ENCODE data around the gene BCAR3.

Gene BCAR3

DNA sequence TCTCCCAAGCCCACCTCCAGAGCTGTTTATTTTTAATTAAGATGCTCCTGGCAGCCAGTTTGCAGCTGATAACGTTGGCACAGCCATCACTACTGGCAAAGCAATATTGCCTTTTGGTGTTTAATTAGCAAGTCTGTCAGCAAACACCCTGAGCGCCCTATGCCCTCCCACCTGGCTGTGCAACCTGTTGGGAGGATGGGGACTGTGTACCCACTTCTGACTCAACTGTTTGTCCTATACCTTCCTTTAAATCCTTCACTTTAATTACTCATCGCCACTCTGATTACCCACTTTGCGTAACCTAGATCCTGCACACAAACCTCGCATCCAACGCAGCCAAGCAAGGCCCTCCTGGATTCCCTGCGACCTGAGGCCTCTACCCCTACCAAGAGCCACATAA lies 67.1 kb downstream of the BCAR3 start:
- FAIRE-seq: no peak

DNA sequence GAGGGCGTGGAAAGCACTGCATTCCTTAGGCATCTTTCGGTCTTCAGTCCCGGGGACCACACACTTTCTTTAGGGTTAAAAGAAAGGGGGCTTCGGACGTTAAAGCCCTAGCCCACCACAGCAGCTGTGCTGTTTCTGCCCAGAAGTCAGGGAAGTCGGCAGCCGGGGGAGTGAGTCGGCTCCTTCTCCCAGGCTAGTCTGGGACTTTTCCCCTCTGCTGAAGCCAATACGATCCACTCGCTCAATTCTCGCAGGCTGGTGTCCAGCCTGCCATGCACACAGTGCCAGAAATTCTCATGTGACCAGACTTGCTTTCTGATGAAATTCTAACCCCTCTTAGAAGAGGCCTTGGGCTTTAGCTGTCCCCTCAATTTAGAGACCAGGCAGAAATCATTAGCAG lies 67.7 kb downstream of the BCAR3 start:
- no peak for FAIRE-seq

- FAIRE-seq: no peak
These were observed 69.1 kb downstream of the BCAR3 start for GRCh38 chr1:93612510-93612909.

DNA sequence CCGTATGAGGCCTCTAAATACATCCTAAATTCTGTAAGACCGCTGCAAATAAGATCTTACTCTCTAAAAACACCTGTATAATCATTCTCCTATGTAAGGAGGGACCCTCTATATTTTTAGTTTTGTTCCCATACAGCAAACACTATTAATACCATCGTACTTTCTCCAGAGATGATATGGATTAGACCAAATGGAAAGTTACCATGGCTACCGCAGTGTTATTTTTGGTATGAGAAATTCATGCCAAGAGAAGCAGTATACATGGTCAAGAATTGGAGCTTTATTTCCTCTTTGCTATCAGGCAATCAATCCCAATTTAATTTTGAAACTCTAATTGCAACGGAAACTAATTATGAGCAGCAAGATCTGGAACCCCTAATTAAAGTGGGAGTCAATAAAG lies 70.0 kb downstream of the BCAR3 start:
- FAIRE-seq: no peak

GRCh38 chr1:93609536-93609935 lies 72.1 kb downstream of the BCAR3 start:
- no peak for FAIRE-seq

DNA sequence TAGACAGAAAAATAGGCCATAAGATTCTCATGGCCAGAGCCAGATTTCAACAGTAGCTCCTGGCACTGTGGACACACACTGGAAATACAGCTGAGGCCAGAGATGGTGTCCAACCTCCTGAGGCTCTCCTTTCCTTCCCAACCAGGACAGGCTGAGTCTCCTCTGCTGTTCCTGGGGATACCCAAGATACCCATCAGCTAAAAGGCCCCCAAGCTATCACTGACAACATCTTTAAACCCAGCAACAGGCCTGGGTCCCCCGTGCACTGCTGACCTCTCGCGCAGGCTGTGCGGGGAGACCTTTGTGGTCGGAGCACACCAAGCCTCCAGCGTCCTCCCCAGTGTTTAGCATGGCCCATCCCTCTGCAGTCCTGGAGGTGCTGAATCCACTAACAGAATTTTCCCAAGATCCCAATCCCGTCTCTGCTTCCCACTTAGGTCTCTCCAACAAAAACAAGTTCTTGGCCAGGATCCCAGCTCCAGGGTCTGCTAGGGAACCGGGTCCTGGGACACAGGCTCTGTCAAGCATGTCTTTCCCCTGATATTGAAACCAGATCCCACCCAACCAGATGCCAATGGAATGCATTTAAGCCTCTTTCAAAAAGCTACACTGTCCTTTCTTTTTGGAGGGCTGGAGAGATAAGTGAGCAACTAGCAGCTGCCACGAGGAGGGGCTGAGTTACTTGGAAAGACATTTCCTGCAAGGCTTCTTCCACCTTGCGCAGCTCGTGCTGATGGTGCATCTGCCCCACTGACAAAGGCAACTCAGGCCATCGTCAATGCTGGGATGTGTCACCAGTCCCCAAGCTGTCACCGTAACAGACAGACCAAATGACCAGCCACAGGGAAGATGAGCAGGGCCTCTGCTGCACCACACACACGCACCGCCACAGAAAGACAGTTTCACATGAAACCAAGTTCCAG lies 73.2 kb downstream of the BCAR3 start:
- FAIRE-seq: no peak

- no peak for FAIRE-seq
These were observed 73.8 kb downstream of the BCAR3 start for GRCh38 chr1:93607814-93608186.

DNA sequence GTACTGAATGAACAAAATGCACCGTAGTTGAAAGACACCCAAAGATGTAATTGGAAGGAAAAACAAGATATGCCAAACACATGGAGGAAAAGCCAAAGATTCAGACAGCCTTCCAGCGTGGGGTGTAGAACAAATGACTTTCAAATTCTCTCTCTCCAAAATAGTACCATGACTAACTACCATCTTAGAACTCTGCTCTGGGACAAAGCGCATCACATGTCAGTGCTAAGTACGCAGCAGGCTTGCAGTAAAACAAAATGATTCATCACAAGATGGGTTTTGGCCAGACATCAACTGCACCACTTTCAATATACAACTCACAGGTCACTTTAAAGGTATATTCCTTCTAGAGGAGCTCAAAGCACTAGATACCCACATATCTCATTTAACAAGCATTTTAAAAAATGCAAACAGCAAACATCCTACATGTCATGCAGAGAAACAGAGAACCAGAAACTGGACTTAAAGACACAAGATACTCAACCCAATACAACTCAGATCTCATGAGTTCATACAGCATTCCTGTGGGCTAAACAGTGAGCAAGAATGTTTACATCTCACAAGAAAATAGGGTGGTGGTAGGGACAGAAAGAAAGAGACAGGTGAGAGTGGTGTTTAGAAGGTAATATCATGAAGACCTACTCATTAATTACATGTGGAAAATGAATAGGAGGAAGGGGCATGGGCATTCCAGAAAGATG lies 75.7 kb downstream of the BCAR3 start:
- no peak for FAIRE-seq

GRCh38 chr1:93605026-93605568 lies 76.5 kb downstream of the BCAR3 start:
- FAIRE-seq: no peak

DNA sequence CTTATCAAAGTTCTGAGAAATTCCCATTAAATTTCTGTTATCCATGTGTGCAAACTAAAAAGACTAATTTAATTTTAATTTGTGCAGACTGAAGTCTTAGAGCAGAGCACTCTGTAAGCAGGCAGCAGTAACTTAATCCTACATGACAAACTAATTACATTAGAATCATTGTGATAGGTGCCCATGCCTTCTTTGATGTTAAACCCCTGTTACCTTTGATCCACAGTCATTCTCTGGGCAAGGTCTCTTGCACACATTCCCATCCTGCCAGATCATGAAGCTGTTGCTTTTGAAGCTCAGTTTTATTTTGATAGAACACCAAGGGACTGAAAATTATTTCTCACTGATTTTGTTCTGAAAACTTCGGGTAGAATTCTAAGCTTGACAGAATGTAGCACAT lies 77.2 kb downstream of the BCAR3 start:
- FAIRE-seq: no peak

DNA sequence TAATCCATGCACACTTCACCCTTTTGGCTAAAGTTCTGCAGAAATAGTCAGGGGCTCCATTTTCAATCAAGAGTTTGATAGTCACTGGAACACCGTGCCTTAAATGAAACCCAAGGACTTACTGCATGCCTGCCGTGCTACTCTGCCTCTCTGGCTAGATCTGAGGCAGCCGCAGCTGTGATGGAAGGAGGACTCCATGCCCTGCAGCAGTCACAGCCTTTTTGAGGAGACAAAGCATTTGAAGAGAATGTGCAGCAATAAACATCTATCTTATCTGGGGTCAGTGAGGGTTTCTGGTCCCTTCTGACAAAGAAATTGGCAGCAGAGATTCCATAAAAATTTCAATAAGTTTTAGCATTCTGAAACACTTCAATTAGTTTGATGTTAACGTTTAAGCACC lies 78.0 kb downstream of the BCAR3 start:
- FAIRE-seq: no peak

DNA sequence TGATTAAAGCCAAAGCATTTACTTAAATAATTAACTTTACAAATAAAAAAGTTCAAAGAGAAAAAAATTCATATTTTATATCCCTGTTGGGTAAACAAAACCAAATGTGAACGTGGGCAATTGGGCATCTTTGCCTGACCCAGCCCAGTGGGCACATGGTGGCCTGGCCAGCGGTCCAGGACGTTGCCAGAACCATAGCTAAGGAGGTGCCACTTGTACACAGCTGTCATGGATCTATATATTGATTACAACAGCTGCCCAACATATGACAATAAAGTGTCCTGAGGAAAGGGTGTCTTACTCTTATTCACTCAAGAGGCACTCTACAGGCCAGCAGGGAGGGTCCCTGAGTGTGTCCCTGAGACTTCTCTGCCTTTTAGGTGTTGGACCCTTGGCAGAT lies 78.5 kb downstream of the BCAR3 start:
- no peak for FAIRE-seq

GRCh38 chr1:93602101-93602500 lies 79.5 kb downstream of the BCAR3 start:
- FAIRE-seq: no peak

- FAIRE-seq: no peak
These were observed 80.0 kb downstream of the BCAR3 start for GRCh38 chr1:93601686-93602085.

DNA sequence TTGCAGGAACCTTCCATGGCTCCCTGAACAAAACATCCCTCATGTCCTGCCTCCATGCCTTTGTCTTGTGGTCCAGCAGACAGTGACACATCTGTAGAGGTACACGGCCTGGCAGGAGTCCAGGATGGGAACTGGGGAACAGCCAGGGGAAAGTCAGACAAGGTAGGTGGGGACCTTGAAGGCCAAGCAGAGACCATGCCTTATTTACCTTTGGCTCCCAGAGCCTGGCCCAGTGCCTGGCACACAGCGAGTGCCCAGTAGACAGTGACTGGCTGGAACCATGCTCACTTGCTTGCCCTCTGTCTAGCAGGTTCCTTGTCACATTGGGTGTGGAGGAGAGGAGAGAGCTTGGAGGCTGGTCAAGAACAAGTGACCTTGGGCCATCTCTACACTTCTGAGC lies 81.0 kb downstream of the BCAR3 start:
- no peak for FAIRE-seq

- FAIRE-seq: no peak
These were observed 82.2 kb downstream of the BCAR3 start for GRCh38 chr1:93599479-93599878.

- FAIRE-seq: no peak
These were observed 82.7 kb downstream of the BCAR3 start for GRCh38 chr1:93598861-93599439.

DNA sequence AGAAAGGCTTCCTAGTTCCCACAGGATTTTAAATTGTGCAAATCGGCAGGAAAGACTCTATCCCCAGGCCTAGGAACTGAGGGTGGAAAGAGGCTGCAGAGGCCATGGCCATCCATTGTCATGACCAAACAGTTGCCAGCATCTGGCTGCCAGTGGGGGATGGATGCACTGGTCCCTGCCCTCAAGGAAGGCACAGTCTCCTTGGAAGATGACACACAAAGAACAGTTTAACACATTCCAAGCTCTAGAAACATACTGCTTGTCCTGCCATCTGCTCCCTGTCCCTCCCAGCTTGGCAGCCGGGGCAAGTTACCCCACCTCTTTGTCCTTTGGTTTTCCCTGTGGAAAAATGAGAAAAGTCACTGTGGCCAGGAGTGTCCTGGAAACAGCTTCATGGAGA lies 83.2 kb downstream of the BCAR3 start:
- no peak for FAIRE-seq

DNA sequence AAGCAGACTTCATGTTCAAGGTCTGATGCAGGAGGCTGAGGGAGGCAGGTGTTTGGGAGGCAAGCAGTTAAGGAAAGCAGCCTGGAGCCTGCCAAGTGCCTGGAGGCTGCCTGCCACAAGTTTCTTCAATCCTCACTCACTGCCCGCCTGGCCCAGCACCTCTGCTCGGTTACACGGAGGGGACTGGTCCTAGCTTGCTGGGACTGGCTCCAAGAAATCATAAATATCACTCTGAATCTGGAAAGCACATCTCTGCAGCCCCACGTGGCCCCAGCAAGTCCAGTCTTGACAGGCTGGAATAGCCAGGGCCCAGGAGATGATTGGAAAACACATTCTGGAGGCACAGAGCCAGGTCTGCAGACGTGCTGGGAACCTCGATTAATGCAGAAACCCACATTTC lies 83.9 kb downstream of the BCAR3 start:
- no peak for FAIRE-seq

DNA sequence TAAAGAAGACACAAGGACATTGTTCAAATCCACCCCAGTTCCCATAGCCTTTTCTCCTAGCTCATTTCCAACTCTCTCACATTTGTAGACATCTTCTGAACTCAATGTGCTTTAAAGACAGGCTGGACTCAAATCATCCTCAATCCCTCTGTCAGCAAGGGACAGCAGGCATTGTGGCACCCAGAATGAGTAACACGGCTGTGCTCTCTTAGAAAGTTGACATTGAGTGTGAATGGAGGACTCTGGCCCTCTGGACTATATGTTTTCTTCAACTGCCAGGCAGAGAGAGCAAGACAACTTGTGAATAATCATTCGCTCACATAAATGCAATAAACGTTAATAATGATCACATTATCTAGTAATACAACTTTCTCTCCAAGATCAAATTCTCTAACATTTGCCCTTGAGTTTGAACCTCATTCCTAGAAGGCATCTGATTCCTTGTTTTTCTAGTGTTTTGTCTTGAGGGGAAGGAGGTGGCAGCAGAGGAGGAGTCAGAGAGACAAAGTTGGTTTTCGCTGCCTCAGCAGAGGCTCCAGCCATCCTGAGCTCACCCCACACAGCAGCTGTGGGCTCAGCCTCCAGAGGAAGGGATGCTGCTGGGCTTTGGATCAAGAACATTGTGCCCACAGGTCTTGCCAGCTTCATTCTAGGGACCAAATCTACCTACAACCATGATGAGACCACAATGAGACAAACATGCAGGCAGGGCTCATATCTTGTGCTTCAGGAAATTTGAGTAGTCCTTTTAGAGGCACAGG lies 85.1 kb downstream of the BCAR3 start:
- FAIRE-seq: no peak

GRCh38 chr1:93595743-93596142 lies 85.9 kb downstream of the BCAR3 start:
- no peak for FAIRE-seq

DNA sequence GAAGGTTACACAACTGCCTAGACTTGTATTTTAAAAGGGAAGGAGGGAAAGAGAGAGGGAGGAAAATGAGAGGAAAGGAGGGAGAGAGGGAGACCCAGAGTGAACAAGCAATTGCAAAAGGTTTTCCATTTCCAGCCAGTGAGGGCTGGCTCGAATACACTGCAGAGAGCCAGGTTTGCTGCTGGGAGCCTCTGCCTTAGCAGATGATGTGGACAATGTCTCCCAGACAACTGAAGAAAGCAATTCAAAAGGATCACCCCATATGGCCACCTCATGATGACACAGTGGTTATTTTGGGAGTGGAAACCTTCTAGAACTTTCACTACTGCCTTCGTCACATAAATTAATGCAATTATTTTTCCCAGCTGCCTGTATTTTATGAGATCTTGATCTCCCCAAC lies 86.4 kb downstream of the BCAR3 start:
- no peak for FAIRE-seq

- FAIRE-seq: no peak
These were observed 87.1 kb downstream of the BCAR3 start for GRCh38 chr1:93594603-93594880.
